ENCODE measurements around the gene HEATR1.

DNA sequence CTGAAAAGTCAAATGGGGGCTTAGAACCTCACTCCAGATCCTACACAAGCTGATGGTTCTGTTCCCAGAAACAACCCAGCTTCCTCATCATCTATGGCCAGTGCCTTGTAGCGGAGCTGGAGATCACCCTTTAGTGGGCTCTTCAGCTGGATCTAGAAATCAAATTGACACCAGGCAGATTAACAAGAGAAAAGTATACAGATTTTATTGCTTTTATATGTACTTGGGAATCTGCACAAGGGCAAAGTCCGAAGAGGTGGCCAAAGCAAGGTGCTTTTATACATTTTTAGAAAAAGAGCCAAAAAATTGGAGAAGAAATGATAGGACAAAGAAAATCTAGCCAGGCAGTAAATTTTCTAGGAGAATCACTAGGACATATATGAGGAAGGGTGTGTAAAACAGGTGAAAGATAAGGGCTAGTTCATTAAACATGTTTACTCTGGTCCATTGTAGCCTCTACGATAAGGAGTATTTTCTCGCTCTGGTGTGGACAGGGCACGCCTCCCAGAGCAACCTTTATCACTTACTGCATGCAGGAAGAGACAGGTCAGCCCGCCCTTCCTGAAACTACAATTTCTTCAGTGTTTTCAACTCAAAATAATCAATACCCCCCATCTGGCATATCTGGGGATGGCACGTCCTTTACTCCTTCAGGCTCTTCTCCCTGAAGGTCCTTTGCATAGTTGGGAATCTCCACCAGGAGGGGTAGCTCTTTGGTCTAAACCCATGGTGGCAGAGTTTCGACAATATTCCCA is 94.5 kb downstream of the HEATR1 start:
- no peak for TF ChIP-seq POLR2A (IDR thresholded peaks at IDR 0.05)
- TF ChIP-seq, protein P1, sequence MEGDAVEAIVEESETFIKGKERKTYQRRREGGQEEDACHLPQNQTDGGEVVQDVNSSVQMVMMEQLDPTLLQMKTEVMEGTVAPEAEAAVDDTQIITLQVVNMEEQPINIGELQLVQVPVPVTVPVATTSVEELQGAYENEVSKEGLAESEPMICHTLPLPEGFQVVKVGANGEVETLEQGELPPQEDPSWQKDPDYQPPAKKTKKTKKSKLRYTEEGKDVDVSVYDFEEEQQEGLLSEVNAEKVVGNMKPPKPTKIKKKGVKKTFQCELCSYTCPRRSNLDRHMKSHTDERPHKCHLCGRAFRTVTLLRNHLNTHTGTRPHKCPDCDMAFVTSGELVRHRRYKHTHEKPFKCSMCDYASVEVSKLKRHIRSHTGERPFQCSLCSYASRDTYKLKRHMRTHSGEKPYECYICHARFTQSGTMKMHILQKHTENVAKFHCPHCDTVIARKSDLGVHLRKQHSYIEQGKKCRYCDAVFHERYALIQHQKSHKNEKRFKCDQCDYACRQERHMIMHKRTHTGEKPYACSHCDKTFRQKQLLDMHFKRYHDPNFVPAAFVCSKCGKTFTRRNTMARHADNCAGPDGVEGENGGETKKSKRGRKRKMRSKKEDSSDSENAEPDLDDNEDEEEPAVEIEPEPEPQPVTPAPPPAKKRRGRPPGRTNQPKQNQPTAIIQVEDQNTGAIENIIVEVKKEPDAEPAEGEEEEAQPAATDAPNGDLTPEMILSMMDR (IDR thresholded peaks at IDR 0.05) = no peak

Measured in adrenal gland (tissue), 5 donors.